ENCODE measurements around the gene COL15A1. TPM values are rescaled to one million over a fixed set of nuclear protein-coding genes. Genes with fewer than 3 reads are reported as not detected.

COL15A1 gene
- total and polyA plus RNA-seq, 2 donors: 42.0 to 136 TPM

DNA sequence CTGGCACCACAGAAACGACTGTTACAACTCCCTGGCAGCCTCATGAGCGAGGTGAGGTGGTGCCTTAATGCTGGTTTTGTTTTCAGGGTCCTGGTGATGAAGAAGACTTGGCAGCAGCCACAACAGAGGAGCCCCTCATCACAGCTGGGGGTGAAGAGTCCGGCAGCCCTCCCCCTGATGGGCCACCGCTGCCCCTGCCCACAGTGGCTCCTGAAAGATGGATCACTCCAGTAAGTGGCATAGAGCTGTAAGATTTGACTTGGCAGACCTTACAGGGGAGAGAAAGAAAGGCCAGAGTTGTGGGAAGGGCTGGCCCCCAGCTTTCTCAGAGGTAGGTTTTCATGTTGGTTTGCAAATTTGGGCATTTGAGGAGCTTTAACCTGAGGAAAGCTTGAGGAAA, 72.2 kb downstream of the COL15A1 start:
- no peaks in the 10 kb centered on the region for H3K36me3 ChIP-seq (ENCODE audit: insufficient read depth)
- no peaks in the 10 kb centered on the region for H3K4me1 ChIP-seq (ENCODE audit: insufficient read depth)
- 87% methylated on average over 4 of the region's 4 CpGs for WGBS
- no peak for DNase-seq (ENCODE audit: extremely low spot score)
- H3K4me3 ChIP-seq (ENCODE audit: low read depth, low read length): no peak overlapping the region
- no peak overlapping the region for H3K27ac ChIP-seq (ENCODE audit: low read depth)

DNA sequence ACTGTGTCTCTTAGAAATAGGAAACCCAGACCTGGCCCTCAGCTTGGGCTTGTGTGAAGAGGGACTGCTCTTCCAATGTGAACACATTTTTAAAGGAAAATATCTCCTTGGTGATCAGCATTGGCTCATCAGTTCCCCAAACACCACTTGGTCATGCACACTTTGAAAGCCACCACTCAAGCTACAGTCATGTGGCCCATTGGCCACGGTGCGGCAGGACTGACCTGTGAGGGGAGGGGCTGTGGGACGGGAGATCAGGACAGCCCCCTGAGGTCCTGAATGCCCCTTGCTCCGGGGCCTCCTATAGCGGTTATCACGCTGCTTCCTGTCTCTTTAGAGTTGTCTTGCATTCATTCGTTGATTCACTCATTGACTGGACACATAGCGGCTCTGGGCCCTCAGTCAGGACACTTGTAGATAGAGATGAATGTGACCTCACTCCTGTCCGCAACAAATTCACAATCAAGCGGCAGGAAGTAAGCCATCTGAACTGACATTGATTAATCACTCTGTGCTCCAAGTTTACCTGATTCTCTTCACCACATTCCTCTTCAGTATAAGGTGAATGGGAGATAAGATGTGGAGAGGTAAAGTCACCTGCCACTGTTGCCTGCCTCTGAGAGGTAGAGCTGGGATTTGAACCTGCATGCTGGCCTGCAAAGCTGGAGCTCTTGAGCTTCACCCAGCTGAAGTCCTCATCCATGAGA, 73.1 kb downstream of the COL15A1 start:
- H3K27ac ChIP-seq (ENCODE audit: low read depth): no peak overlapping the region
- H3K36me3 ChIP-seq (ENCODE audit: insufficient read depth): no peaks in the 10 kb centered on the region
- WGBS: 92% methylated on average over 10 of the region's 10 CpGs
- no peak for DNase-seq (ENCODE audit: extremely low spot score)
- no peak overlapping the region for H3K4me3 ChIP-seq (ENCODE audit: low read depth, low read length)
- no peaks in the 10 kb centered on the region for H3K4me1 ChIP-seq (ENCODE audit: insufficient read depth)

DNA sequence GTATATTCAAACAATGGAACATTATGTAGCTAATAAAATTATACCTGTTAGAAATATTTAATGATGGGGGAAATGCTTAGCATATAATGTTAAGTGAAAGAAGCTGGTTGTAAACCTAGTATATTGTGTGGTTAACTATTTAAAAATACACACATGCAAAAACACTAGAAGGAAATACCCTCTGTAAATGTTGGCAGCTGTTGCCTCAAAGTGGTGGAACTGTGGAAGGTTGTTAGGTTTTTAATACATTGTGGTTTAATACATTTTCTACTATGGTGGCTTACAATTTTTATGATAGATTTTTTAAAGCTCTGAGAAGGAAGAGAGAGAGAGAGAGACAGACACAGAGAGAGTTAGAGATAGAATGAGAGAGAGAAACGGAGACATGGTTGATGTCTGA, 74.9 kb downstream of the COL15A1 start:
- Histone ChIP-seq H3K27ac (ENCODE audit: low read depth) (no peak overlapping the region), H3K4me1 (ENCODE audit: insufficient read depth) (no peaks in the 10 kb centered on the region), H3K36me3 (ENCODE audit: insufficient read depth) (no peaks in the 10 kb centered on the region), H3K4me3 (ENCODE audit: low read depth, low read length) (no peak overlapping the region)
- no peak for DNase-seq (ENCODE audit: extremely low spot score)
- 87% methylated on average over 1 of the region's 1 CpG for WGBS

DNA sequence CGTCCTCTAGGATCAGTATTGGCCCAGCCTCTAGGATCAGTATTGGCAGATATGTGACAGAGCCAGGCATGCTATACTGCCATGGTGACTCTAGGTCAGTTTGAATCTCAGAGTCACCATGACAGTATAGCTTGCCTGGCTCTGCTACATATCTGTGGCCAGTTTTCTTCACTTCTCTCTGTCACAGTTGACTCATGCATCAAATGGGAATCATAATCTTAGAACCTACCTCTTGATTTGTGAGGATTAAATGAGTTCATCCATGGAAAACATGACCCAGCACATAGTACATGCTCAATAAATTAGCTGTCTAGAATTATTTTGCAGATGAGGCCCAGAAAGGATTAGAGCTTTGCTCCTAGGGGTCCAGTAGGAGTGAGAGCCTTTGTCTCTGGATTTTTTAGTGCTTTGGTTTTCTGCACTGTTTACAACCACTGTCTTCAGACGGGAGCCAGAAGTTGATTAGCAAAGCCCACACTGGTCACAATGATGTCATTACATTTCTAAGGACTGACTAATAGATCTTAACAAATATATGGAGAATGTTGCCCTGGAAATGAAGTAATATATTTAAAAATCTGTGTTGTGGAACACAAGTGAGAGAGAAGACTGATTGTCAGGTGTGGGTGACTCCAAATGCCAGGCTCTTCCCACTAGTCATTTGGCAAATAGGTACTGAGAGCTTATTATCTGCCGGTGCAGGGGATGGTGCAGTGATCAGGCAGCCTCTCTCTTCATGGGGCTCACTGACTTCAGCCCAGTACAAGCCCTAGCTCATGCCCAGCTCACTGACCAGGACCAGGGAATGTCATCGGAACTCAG, 76.0 kb downstream of the COL15A1 start:
- Histone ChIP-seq H3K27ac (ENCODE audit: low read depth) (no peak overlapping the region), H3K4me3 (ENCODE audit: low read depth, low read length) (no peak overlapping the region), H3K4me1 (ENCODE audit: insufficient read depth) (no peaks in the 10 kb centered on the region), H3K36me3 (ENCODE audit: insufficient read depth) (no peaks in the 10 kb centered on the region)
- 50% methylated on average over 4 of the region's 4 CpGs for WGBS
- no peak for DNase-seq (ENCODE audit: extremely low spot score)

DNA sequence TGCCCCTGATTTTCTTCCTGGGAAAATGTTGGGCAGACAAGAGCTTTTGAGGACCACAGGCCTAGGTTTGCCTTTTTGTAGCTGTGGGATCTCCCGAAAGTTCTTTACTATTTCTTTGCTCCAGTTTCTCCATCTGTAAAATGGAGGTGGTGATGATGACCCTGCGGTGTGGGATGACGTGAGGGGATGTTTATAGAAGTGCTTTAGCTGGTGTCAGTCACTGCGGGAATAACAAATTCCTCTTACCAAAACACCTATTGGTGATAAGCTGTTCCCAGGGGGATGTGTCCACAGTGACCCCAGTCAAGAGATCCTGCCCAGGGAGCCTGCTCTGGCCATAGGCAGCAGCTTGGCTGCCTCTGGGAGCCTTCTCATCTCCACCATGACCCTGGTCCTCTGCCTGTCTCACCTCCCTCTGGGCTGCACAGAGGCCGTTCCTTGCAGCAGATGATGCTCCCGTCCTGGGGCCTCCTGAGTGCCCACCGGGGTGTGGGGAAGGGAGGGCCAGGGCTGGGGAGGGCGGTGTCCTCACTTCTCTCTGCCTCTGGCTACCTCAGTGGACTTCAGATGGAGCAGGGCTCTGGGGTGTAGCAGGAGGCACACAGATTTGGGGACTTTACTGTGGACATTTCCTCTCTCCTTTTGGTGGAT, 77.2 kb downstream of the COL15A1 start:
- Histone ChIP-seq H3K36me3 (ENCODE audit: insufficient read depth) (no peaks in the 10 kb centered on the region), H3K27ac (ENCODE audit: low read depth) (no peak overlapping the region), H3K4me1 (ENCODE audit: insufficient read depth) (no peaks in the 10 kb centered on the region), H3K4me3 (ENCODE audit: low read depth, low read length) (no peak overlapping the region)
- WGBS: 91% methylated on average over 8 of the region's 8 CpGs
- no peak for DNase-seq (ENCODE audit: extremely low spot score)

DNA sequence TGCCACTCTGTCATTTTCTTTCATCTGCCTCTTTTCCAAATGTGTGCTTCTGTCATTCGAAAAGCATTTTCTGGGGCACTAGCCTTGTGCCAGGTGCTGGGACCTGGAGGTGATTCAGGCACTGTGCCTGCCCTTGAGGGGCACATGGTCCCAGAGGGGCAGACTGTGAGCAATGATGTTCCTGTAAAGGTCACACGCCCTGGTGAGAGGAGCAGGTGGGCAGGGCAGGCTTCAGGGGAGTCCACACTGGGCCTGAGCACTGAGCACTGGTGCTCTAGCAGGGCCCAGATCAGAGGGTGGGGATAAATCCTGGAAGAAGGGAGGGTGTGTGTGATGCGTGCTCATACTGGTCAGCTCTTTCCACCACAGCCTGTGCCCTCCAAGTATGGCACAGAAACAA, 77.8 kb downstream of the COL15A1 start:
- no peak overlapping the region for H3K4me3 ChIP-seq (ENCODE audit: low read depth, low read length)
- 92% methylated on average over 3 of the region's 3 CpGs for WGBS
- DNase-seq (ENCODE audit: extremely low spot score): no peak
- H3K27ac ChIP-seq (ENCODE audit: low read depth): no peak overlapping the region
- no peaks in the 10 kb centered on the region for H3K36me3 ChIP-seq (ENCODE audit: insufficient read depth)
- H3K4me1 ChIP-seq (ENCODE audit: insufficient read depth): no peaks in the 10 kb centered on the region

DNA sequence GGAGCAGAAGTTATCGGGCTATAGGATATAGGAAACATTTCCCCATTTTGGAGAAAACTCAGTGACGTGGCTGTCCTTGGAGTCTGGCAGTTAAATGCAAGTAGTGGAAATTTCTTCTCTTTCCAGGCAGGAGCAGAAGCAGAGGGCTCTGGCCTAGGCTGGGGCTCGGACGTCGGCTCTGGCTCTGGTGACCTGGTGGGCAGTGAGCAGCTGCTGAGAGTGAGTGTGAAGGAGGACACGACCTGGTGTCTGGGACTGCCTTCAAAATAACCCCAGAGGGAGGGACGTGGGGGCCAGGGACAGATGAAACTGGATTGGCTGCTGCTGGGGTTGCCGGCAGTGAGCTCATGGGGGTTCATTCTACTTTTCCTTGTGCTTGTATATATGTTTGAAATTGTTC, 79.5 kb downstream of the COL15A1 start:
- no peak overlapping the region for H3K27ac ChIP-seq (ENCODE audit: low read depth)

DNA sequence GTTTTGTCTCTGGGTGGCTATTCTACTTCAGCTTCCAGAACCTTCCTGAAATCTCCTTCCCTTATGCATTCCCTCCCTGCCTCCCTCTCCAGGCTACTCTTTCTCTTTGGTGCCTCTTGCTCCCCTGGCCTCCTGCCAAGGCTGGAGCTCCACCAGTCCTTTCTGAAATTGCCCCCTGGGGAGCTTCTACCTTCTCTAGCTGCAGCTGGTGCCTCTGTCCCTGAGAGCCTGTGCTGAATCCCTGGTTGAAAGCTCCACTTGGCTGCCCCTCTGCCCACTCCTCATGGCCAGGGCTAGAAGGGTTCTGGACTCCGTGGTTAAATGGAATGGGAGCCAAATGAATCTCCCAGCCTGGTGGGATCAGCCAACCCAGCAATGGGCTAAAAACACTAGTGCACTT, 80.1 kb downstream of the COL15A1 start:
- no peaks in the 10 kb centered on the region for H3K4me1 ChIP-seq (ENCODE audit: insufficient read depth)
- H3K27ac ChIP-seq (ENCODE audit: low read depth): no peak overlapping the region
- DNase-seq (ENCODE audit: extremely low spot score): no peak
- H3K36me3 ChIP-seq (ENCODE audit: insufficient read depth): no peaks in the 10 kb centered on the region
- 67% methylated on average over 1 of the region's 1 CpG for WGBS
- H3K4me3 ChIP-seq (ENCODE audit: low read depth, low read length): no peak overlapping the region

More for the DNA sequence above, 79.5 kb downstream of the COL15A1 start:
- Histone ChIP-seq H3K4me3 (ENCODE audit: low read depth, low read length) (no peak overlapping the region), H3K4me1 (ENCODE audit: insufficient read depth) (no peaks in the 10 kb centered on the region), H3K36me3 (ENCODE audit: insufficient read depth) (no peaks in the 10 kb centered on the region)
- DNase-seq (ENCODE audit: extremely low spot score): no peak
- WGBS: 76% methylated on average over 8 of the region's 8 CpGs

DNA sequence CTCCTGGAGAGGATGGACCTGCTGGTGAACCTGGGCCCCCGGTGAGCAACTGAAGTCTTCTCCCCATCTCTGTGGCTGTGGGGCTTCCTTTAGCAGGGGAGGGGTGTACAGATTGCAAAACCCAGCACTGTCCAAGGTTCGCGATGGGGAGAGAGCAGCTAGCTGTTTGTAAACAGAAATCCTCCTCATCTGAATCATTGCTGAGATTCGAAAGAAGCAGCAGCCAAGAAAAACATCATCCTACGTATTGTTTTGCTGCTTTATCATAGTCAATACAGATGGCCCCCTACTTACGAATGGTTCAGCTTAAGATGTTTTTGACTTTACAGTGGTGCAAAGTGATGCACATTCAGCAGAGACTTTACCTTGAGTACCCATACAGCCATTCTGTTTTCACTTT, 81.3 kb downstream of the COL15A1 start:
- H3K4me3 ChIP-seq (ENCODE audit: low read depth, low read length): no peak overlapping the region
- WGBS: 76% methylated on average over 6 of the region's 6 CpGs
- no peaks in the 10 kb centered on the region for H3K4me1 ChIP-seq (ENCODE audit: insufficient read depth)
- H3K27ac ChIP-seq (ENCODE audit: low read depth): no peak overlapping the region
- DNase-seq (ENCODE audit: extremely low spot score): no peak
- no peaks in the 10 kb centered on the region for H3K36me3 ChIP-seq (ENCODE audit: insufficient read depth)

DNA sequence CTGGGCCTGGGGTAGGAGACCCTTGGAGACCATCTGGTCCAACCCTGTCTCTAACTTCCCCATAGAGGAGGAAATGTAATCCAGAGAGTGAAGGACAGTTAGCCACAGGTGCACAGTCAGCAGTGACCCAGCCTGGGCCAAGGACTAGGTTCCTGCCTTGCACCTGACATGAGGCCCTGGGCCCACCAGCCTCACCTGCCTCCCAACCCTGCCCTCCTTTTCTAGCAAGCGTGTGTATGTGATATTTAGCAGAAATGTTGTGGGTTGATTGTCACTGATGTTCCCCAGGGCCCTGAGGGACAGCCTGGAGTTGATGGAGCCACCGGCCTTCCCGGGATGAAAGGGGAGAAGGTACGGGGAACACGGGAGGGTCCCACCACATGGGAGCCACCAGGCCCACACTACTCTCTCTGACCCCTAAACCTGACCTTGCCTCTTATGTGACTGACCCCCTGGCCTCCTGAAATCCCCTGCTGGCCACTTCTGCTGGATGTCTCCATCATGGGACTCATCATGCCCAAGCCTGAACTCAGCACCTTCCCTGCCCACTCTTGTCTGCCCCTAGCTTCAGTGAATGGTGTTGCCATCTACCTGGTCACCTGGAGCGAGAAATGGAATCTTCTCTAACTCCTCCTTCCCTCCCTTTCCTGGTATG, 82.0 kb downstream of the COL15A1 start:
- H3K27ac ChIP-seq (ENCODE audit: low read depth): no peak overlapping the region
- no peak for DNase-seq (ENCODE audit: extremely low spot score)
- H3K36me3 ChIP-seq (ENCODE audit: insufficient read depth): no peaks in the 10 kb centered on the region
- 96% methylated on average over 6 of the region's 6 CpGs for WGBS
- H3K4me3 ChIP-seq (ENCODE audit: low read depth, low read length): no peak overlapping the region
- H3K4me1 ChIP-seq (ENCODE audit: insufficient read depth): no peaks in the 10 kb centered on the region

DNA sequence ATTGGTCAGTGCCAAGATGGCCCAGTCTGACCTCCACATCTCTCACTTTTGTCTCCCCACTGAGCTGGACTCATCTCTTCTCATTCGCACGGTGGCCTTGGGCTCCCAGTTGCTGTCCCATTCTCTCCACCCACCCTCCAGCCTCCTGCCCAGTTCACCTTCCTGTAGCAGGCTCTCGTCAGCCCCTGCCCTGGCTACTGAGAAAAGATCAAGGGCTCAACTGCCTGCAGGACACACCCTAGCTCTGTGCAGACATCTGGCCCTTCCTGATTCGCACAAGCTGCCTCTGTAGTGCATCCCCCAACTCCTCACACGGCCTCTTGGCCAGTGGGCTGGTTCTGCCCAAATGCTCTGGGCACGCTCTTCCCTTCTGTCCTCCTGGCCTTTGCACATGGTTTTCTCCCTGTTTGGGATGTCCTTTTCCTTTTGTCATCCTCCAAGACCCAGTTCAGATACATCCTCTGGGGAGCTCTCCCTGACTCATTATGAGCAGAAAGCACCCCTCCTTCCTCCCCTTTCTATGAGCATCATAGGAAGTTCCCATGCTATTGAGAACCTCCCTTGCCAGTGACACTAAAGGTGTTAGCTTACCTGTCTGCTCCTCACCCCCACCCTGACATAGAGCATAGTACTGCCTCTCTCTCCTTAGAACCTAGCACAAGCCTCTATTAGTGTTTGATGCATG, 82.7 kb downstream of the COL15A1 start:
- Histone ChIP-seq H3K4me3 (ENCODE audit: low read depth, low read length) (no peak overlapping the region), H3K27ac (ENCODE audit: low read depth) (no peak overlapping the region), H3K36me3 (ENCODE audit: insufficient read depth) (no peaks in the 10 kb centered on the region), H3K4me1 (ENCODE audit: insufficient read depth) (no peaks in the 10 kb centered on the region)
- whole genome bisulfite sequencing: 87% methylated on average over 6 of the region's 6 CpGs
- DNase-seq (ENCODE audit: extremely low spot score): no peak

DNA sequence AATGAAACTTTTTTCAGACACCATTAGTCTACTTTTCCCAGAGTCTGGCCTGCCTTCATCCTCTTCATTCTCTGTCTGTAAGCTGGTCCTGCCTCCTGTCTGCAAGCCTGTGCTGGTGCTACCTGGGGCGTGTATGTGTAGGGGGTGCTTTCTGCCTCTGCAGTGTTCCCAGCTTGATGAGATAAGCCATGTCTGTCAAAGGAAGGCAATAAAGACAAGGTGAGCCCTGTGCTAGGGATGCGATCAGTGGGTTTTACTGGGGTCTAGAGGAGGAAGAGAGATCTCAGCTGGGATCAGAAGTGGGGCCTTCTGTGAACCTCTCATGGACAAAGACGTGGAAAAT, 83.2 kb downstream of the COL15A1 start:
- no peak for DNase-seq (ENCODE audit: extremely low spot score)

DNA sequence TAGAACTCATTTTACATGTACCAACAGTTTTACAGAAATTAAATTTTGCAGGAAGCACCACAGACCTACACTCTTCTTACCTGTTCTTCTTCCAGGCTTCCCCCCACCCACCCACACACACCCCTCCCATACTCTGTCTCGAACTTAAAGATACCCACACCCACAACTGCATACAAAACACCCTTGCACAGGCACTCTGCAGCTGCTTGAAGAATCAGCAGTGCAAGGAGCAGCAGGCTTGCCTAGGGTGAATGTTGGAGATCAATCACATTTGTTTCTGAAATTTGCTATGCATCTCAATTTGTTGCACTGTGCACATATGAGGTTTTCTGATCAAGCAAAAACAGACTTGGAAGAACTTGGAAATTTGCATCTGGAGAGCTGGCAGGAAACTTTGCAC, 83.7 kb downstream of the COL15A1 start:
- H3K36me3 ChIP-seq (ENCODE audit: insufficient read depth): no peaks in the 10 kb centered on the region
- WGBS: 60% methylated on average over 1 of the region's 1 CpG
- H3K4me3 ChIP-seq (ENCODE audit: low read depth, low read length): no peak overlapping the region
- no peak for DNase-seq (ENCODE audit: extremely low spot score)
- H3K27ac ChIP-seq (ENCODE audit: low read depth): no peak overlapping the region
- no peaks in the 10 kb centered on the region for H3K4me1 ChIP-seq (ENCODE audit: insufficient read depth)

More for the DNA sequence above, 83.2 kb downstream of the COL15A1 start:
- Histone ChIP-seq H3K4me3 (ENCODE audit: low read depth, low read length) (no peak overlapping the region), H3K36me3 (ENCODE audit: insufficient read depth) (no peaks in the 10 kb centered on the region), H3K4me1 (ENCODE audit: insufficient read depth) (no peaks in the 10 kb centered on the region), H3K27ac (ENCODE audit: low read depth) (no peak overlapping the region)
- 78% methylated on average over 3 of the region's 3 CpGs for WGBS

Measured in urinary bladder (tissue), 4 donors.